B cell (primary cell): ENCODE data around the gene ADPRS. TPM values are rescaled to one million over a fixed set of nuclear protein-coding genes. Genes with fewer than 3 reads are reported as not detected.

Source experiments
- ATAC-seq: fragments of 200-7000 bp; cut with Tn5 transposase; one replicate; pipeline ENCODE4 v1.10.0; 2021; ENCODE audit warnings: low read depth, mild to moderate bottlenecking, moderate number of reproducible peaks, moderate library complexity
- CTCF ChIA-PET: fragments of 350-600 bp; sonication (Branson Sonifier 250); formaldehyde crosslinking; loops from one replicate; lab custom pipeline; 2021; ENCODE audit warnings: antibody characterized with exemption, inconsistent platforms; lab: Charles Lee
- POLR2A ChIA-PET: fragments of 350-600 bp; sonication (Branson Sonifier 250); formaldehyde crosslinking; loops from one replicate; lab custom pipeline; 2021; ENCODE audit warnings: antibody characterized with exemption; lab: Charles Lee
- DNase-seq: peaks from one replicate; pipeline ENCODE4 v3.0.0; 2013
- H2AFZ ChIP-seq: 2 replicates; pipeline ENCODE4 v1.6.1; 2012; ENCODE audit warnings: mild to moderate bottlenecking, low read depth, low read length; ENCODE audit not compliant: insufficient read depth, poor library complexity, severe bottlenecking
- H3K27ac ChIP-seq, 2 donors: 1 replicate in 1 of 2; 2 replicates in 1 of 2; pipeline ENCODE4 v1.5.1; 2012 to 2013; ENCODE audit warnings: low read length in 2 of 2, mild to moderate bottlenecking in 2 of 2, moderate library complexity in 1 of 2
- H3K27me3 ChIP-seq, 4 experiments: fragments of 200-600 bp in 1 of 4; sonication (generic) in 1 of 4; replicated peaks in 1 of 4; 1 replicate in 2 of 4; 2 replicates in 2 of 4; pipeline versions ENCODE4 v1.6.1 to v1.7.0; 2013 to 2016; ENCODE audit warnings: low read length in 3 of 4, mild to moderate bottlenecking in 2 of 4, mixed read lengths in 1 of 4, moderate library complexity in 1 of 4; ENCODE audit not compliant: insufficient read depth in 4 of 4, control insufficient read depth in 3 of 4; ENCODE audit errors: control extremely low read depth in 1 of 4
- H3K36me3 ChIP-seq, 2 experiments: replicated peaks in 1 of 2; 1 replicate in 1 of 2; 2 replicates in 1 of 2; pipeline versions ENCODE4 v1.6.1 to v1.7.1; 2013; ENCODE audit warnings: low read length in 1 of 2; ENCODE audit not compliant: insufficient read depth in 2 of 2, control insufficient read depth in 1 of 2; ENCODE audit errors: control extremely low read depth in 1 of 2, extremely low read depth in 1 of 2
- H3K4me1 ChIP-seq, 2 donors: fragments of 200-600 bp in 1 of 2; sonication (generic) in 1 of 2; 1 replicate in 1 of 2; 2 replicates in 1 of 2; pipeline versions ENCODE4 v1.5.1 to v1.6.1; 2013 to 2017; ENCODE audit warnings: low read length in 2 of 2; ENCODE audit not compliant: control insufficient read depth in 2 of 2, insufficient read depth in 2 of 2
- H3K4me2 ChIP-seq: replicated peaks from 2 replicates; pipeline ENCODE3; 2012; ENCODE audit warnings: mild to moderate bottlenecking, low read depth, low read length; ENCODE audit not compliant: poor library complexity, severe bottlenecking
- H3K4me3 ChIP-seq, 5 experiments: fragments of 200-600 bp in 1 of 5; sonication (generic) in 1 of 5; 1 replicate in 3 of 5; 2 replicates in 2 of 5; pipeline versions ENCODE4 v1.5.1 to v1.7.0; 2011 to 2016; ENCODE audit warnings: low read length in 4 of 5, mild to moderate bottlenecking in 4 of 5, low read depth in 2 of 5, control low read depth in 1 of 5, moderate library complexity in 1 of 5; ENCODE audit not compliant: insufficient read depth in 1 of 5; ENCODE audit errors: control extremely low read depth in 1 of 5, extremely low read depth in 1 of 5
- H3K79me2 ChIP-seq: fragments of 200-600 bp; sonication (generic); one replicate; pipeline ENCODE4 v1.6.0; 2016; ENCODE audit warnings: low read length; ENCODE audit not compliant: control insufficient read depth, insufficient read depth
- H3K9ac ChIP-seq: fragments of 200-600 bp; sonication (generic); 2 replicates; pipeline ENCODE4 v1.6.1; 2017; ENCODE audit warnings: mild to moderate bottlenecking, low read length, moderate library complexity
- H3K9me3 ChIP-seq, 3 donors: one replicate each; pipeline versions ENCODE4 v1.6.1 to v1.7.1; 2013; ENCODE audit warnings: low read length in 2 of 3; ENCODE audit not compliant: control insufficient read depth in 2 of 3, insufficient read depth in 1 of 3; ENCODE audit errors: control extremely low read depth in 1 of 3
- H4K20me1 ChIP-seq: 2 replicates; pipeline ENCODE4 v1.6.0; 2012; ENCODE audit warnings: mild to moderate bottlenecking, low read length; ENCODE audit not compliant: insufficient read depth, control insufficient read depth, poor library complexity, severe bottlenecking
- H3K27ac Mint-ChIP-seq: one replicate; pipeline ENCODE4 v1.8.0; 2021; ENCODE audit warnings: mixed read lengths
- H3K27me3 Mint-ChIP-seq: one replicate; pipeline ENCODE4 v1.8.0; 2021; ENCODE audit warnings: mixed read lengths
- H3K4me1 Mint-ChIP-seq: one replicate; pipeline ENCODE4 v1.8.0; 2021; ENCODE audit warnings: mixed read lengths
- H3K4me3 Mint-ChIP-seq: one replicate; pipeline ENCODE4 v1.8.0; 2021; ENCODE audit warnings: mixed read lengths
- H3K9me3 Mint-ChIP-seq: one replicate; pipeline ENCODE4 v1.8.0; 2022; ENCODE audit warnings: mixed read lengths; ENCODE audit not compliant: insufficient read depth
- CTCF ChIP-seq: fragments of 200-600 bp; IDR thresholded peaks from one replicate; pipeline ENCODE4 v1.8.0; 2022; ENCODE audit warnings: antibody characterized with exemption, mild to moderate bottlenecking
- EZH2 ChIP-seq: IDR thresholded peaks from 2 replicates; pipeline ENCODE4 v1.6.1; 2012; ENCODE audit warnings: borderline replicate concordance, low read depth, mild to moderate bottlenecking, moderate library complexity, low read length; ENCODE audit not compliant: insufficient read depth, poor library complexity, severe bottlenecking
- WGBS: methylation state at CpG from one replicate; pipeline ENCODE4 v1.1.5; 2013; ENCODE audit warnings: missing lambda C conversion rate; ENCODE audit not compliant: insufficient coverage; 5-methylcytosine and 5-hydroxymethylcytosine counted together
- intact Hi-C: fragments of 100-400 bp; cut with micrococcal nuclease; formaldehyde crosslinking; loops from one replicate; pipeline ENCODE4 v1.10.0; 2022
- polyA plus RNA-seq: library from polyadenylated mRNA; depleted of rRNA; stranded (reverse); fragments of >200 nt; gene quantifications from 2 replicates; pipeline ENCODE4 v1.2.3, GENCODE V29; 2012
- total RNA-seq, 2 donors: library from RNA; stranded (reverse); fragments of 120-200 nt in 1 of 2; gene quantifications; 1 replicate in 1 of 2; 2 replicates in 1 of 2; pipeline versions ENCODE4 v1.2.3 to v1.2.4, GENCODE V29; 2013 to 2022

Gene ADPRS
- total and polyA plus RNA-seq, 2 donors (not counting 1 experiment from before 2014, with no cell fraction given) = 15.0 to 20.9 TPM

GRCh38 chr1:36092166-36092797, 3.6 kb downstream of the ADPRS start:
- no peaks in the 10 kb centered on the region for H3K27me3 Mint-ChIP-seq
- peaks cover 17% of the 10 kb centered on the region for H3K4me1 Mint-ChIP-seq
- no peak overlapping the region for H3K4me3 ChIP-seq
- no peak overlapping the region for H3K27ac ChIP-seq
- no peak overlapping the region for H2AFZ ChIP-seq
- H3K4me1 ChIP-seq = peaks cover 13 to 19% of the 10 kb centered on the region in 2 donors
- no peaks in the 10 kb centered on the region for H3K9me3 ChIP-seq
- intact Hi-C loops = no loop called here
- 96% methylated on average over 13 of the region's 17 CpGs for WGBS
- no peak for ATAC-seq
- H3K9me3 Mint-ChIP-seq = no peaks in the 10 kb centered on the region
- no peak overlapping the region for H3K9ac ChIP-seq
- H3K36me3 ChIP-seq = peaks cover 0 to 52% of the 10 kb centered on the region in 2 experiments
- no peak overlapping the region for H3K4me3 Mint-ChIP-seq
- peaks cover 45% of the 10 kb centered on the region for H3K79me2 ChIP-seq
- no peak for DNase-seq
- H3K4me2 ChIP-seq = no peak overlapping the region
- no peak for TF ChIP-seq EZH2
- TF ChIP-seq CTCF = no peak
- ChIA-PET CTCF (no interaction called here), POLR2A (interaction anchor here (0.9 kb wide), 1 partner anchor 18 kb away, joined by 3 read pairs; no protein-coding TSS in a partner anchor)
- H3K27ac Mint-ChIP-seq = no peak overlapping the region
- no peaks in the 10 kb centered on the region for H3K27me3 ChIP-seq
- H4K20me1 ChIP-seq = no peaks in the 10 kb centered on the region

- no peak for DNase-seq
- Histone ChIP-seq H3K9me3 (no peaks in the 10 kb centered on the region), H3K79me2 (peaks cover 45% of the 10 kb centered on the region), H3K4me2 (no peak overlapping the region), H3K27ac (no peak overlapping the region), H3K4me1 (peaks cover 13 to 18% of the 10 kb centered on the region in 2 donors), H3K9ac (no peak overlapping the region), H3K27me3 (no peaks in the 10 kb centered on the region), H3K36me3 (peaks cover 0 to 52% of the 10 kb centered on the region in 2 experiments), H3K4me3 (no peak overlapping the region), H2AFZ (no peak overlapping the region), H4K20me1 (no peaks in the 10 kb centered on the region)
- Mint-ChIP-seq H3K27ac (no peak overlapping the region), H3K27me3 (no peaks in the 10 kb centered on the region), H3K9me3 (no peaks in the 10 kb centered on the region), H3K4me3 (no peak overlapping the region), H3K4me1 (peaks cover 17% of the 10 kb centered on the region)
- intact Hi-C loops = no loop called here
- ChIA-PET POLR2A (no interaction called here), CTCF (no interaction called here)
- TF ChIP-seq CTCF (no peak), EZH2 (no peak)
- ATAC-seq = no peak
- 89% methylated on average over 7 of the region's 9 CpGs for WGBS
Measured at GRCh38 chr1:36092798-36093185, 4.1 kb downstream of the ADPRS start.
